GM21390 (cell line): ENCODE data around the gene EEFSEC.

ENCODE experiments used
- ATAC-seq: cut with Tn5 transposase; IDR thresholded peaks from one replicate; pipeline ENCODE4 v1.9.1; 2021; ENCODE audit not compliant: unreplicated experiment

EEFSEC gene

DNA sequence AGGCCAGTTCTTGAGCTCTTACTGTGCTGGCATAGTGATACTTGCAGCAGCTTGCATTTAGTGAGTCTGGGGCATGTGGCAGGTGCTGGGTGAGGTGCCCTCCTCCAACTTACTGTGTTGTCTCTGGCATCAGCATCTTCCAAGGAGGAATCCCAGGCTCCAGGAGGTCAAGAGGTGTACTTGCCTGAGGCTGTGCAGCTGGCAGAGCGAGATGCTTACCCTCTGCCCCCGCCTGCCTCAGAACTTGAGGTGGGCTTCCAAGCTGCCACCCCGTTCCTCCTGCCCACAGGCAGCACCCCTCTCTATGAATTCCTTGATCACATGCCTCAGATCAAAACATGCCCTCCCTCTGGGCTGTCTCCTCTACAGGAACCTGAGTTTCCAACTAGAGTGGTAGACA is 86.0 kb downstream of the EEFSEC start:
- ATAC-seq = no peak

DNA sequence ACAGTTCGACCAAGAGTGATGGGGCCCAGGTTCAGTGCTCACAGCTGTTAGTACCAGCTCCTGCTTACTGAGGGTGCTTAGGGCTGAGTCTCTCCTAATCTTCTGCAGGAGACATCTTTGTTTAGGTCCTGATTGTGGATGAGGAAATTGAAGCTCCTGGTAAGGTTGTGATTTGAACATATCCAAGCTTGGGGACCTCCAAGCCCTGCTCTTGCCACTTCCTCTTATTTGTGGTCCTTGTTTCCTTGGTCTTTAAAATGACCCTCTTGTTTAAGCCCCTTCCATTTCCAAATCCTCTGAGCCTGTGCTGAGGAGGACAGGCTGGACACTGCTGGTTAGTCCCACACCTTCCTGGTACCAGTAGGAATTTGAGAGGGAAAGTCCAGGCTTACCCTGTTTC is 87.0 kb downstream of the EEFSEC start:
- no peak for ATAC-seq

DNA sequence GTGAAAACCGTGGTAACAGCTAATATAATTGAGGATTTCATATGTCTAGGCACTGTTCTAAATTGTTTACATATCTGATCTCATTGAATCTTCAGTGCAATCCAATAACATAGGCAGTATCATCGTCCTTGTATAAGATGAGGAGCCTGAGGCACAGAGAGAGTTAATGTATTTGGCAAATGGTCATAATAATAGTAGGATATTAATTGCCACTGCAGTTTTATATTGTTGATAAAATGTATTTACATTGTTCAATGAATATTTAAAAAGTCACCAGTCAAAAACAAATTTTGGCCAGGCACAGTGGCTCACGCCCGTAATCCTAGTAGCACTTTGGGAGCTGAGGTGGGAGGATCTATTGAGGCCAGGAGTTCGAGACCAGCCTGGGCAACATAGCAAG is 88.5 kb downstream of the EEFSEC start:
- ATAC-seq = no peak

DNA sequence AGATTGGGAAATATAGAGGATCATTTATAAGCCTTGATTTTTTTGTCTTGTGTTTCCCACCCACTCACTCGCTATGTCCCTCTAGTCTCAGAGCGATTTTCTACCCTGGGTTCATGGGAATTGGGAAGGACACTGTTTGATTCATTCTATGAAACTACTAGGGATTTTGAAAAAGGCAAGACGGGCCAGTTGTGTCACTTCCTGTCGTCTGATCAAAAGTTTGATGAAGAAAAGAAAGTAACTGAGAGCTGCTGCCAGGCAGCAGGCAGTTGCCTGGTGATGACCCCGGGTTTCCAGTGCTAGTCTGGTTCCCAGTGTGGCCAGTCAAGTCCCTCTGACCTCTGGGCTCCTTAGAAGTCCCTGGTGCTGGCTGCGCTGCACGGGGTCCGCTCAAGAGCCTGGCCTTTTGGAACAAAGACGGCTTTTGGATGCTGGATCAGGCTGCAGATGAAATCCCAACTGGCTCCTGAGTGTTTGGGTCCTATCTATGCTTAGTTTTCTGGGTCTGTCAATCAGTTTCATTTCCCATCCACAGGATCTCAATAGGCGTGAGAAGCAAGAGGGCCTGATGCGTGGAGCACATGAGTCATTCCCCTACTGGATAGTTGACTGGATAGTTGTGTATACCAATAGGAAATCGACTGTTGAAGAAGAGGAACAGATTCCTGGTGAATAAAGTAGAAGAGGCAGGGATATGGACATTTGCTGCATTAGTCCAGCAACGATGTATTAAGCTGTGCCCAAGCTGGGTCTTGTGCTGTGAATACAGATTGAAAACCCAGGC is 89.7 kb downstream of the EEFSEC start:
- ATAC-seq = no peak

DNA sequence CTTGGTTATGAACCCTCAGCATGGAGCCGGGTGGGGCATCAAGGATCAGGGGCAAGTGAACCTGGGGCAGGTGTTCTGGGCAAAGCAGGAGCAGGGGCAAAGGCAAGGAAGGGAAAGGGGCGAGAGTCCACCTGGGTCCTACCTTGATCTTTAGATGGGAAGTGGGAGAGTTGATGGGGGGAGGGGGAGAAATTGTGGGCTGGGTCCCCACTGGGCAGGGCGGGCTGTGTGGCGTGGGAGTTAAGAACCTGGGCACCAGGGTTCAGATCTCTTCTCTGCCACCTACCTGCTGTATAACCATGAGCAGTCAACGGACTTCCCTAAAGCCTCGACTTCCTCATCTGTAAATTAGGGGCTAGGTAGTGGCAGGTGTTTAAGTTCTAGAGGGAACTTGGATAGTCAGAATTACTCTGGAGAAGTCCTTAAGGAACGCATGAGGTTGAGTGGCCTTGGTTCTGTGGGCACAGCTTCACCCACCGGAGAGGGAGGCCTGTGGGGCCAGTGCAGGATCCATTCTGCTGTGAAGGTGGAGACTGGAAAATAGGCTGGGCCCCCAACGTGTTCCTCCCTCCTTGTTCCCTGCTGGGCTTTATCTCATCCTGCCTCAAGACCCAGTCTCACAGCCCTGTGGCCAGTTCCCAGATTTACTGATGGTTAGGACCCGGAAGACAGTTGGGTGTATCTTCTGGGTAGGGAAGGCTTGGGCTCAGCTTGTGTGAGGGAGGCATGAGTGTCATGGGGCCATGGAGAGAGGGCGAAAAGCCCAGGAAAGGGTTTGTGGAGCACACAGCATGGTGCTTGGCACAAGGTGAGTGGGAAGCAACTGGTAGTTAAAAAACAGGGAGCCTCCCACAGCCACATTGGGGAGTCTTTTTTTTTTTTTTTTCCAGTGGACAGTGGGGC is 90.6 kb downstream of the EEFSEC start:
- no peak for ATAC-seq

- no peak for ATAC-seq
Measured at GRCh38 chr3:128245460-128245859, 92.2 kb downstream of the EEFSEC start.

GRCh38 chr3:128247666-128248409 is 94.6 kb downstream of the EEFSEC start:
- ATAC-seq = no peak

DNA sequence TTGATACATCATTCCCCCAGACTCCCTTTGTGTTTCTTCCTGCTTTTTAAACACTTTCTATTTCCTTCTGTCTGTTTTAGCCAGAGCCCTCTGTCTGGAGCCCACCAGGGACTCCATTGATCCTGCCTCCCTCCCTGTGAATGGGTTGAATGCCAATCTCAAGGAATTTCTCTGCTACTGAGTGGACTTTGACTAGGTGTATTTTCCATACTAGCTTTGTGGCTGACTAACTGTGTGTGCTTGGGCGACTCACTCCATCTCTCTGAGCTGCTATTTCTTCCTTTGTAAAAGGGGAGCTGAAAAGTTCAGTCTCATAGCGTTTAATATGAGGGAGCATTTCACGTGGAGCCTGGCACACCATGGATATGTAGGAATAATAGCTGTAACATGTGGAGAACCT is 98.8 kb downstream of the EEFSEC start:
- no peak for ATAC-seq

DNA sequence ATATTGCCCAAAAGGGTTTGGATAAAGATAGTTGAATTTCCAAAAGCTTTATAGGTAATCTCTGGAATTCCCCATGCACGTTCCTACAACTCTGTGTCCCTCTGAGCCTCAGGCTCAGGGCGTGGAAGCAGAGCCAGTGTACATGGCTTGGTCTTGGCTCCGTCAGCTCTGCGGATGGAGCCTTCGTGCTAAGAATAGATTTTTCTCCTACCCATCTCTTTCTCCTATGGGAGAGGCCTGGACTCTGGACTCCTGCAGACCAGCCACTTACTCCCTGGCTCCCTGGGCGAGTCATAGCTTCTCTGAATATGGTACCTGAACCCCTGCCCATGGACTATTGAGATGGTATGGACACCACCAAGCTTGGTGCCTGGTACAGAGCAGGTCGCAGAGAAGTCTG is 99.9 kb downstream of the EEFSEC start:
- ATAC-seq = no peak

- no peak for ATAC-seq
Measured at GRCh38 chr3:128254066-128254590, 100.8 kb downstream of the EEFSEC start.

DNA sequence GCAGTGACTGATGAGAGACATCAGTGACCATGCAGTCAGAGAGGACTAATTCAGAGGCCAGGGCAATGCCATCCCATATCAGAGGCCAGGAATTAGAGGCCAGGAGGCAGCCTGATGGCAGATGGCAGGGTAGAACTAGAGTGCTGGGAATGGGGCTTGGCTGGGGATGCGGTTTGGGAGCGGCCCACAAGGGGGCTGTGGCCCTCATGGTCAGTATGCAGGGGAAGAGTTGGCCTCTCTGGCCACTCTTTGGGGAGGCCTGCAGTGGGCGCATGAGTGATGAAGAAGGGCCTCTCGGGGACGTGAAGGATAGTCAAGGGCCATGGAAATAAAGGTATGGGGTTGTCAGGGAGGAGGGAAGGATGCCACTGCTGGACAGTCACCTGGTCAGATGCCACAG is 101.7 kb downstream of the EEFSEC start:
- no peak for ATAC-seq

GRCh38 chr3:128256131-128256530 is 102.8 kb downstream of the EEFSEC start:
- ATAC-seq = no peak

GRCh38 chr3:128257632-128258031 is 104.4 kb downstream of the EEFSEC start:
- ATAC-seq = no peak

DNA sequence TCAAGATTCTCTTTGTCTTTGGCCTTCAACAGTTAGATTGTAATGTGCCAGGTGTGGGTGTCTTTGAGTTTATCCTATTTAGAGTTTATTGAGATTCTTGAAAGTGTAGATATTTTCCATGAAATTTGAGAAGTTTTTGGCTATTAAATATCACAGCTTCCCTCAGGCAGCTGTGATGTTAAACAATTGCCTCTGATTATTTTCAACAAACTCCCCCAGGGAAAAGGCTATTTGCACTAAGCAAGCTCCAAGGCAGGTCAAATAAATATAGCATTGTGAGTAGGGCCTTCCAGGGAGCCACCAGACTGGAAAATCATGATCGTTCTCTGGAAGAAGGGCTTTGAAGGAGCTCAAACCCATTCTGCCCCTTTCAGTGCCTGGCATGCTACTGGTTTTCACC is 107.0 kb downstream of the EEFSEC start:
- ATAC-seq = no peak

DNA sequence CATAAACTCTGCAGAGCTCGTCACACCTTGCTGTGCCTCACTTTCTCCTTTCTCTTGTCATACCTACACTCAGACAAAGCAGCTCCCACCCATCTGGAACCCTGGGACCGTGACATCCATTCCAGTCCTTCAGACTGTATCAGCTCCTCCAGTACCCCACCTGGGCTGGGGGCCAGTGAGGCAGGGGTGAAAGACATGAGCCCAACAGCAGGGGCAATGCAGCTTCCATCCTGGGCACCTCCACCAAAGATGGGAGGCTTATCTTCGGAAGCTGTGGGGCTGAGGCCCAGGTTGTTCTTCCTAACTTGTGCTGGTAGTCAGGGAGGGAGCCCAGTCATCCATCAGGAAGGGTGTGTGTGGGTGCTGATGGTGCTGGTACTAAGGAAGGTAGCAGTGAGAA is 109.2 kb downstream of the EEFSEC start:
- no peak for ATAC-seq

DNA sequence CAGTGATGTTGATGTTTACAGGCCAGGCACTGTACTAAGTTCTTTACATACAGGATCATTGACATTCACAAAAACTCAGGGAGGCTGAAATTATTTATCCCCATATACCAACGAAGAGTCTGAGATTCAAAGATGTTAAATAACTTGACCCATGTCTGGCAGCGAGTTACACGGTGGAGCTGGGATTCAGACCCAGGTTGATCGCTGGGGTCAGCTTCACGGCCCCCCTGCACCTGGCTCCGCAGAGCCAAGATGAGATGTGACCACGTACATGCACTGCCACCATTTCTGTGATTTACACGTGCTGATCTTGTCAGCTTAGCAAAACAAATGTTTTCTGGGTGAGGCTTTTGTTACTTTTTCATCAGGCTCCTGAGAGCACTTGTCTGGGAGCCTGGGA is 109.8 kb downstream of the EEFSEC start:
- ATAC-seq = no peak

DNA sequence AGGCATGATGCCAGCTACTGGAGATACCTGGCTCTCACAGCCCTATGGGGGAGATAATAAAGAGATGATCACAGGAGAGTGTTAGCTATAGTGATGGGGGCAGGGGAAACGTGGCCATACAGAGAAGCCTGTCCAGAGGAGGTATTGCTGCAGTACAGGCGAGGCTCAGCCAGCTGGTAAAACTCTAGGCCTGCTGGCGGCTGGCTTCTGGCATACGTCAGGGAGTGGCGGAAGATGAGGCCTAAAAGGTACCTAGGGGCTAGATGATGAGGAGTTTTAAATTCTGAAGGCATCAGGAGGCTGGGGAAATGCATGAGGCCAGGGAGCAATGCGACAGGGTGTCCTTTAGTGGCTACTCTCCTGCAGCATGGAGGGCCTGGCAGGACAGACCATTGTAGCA is 110.7 kb downstream of the EEFSEC start:
- no peak for ATAC-seq

DNA sequence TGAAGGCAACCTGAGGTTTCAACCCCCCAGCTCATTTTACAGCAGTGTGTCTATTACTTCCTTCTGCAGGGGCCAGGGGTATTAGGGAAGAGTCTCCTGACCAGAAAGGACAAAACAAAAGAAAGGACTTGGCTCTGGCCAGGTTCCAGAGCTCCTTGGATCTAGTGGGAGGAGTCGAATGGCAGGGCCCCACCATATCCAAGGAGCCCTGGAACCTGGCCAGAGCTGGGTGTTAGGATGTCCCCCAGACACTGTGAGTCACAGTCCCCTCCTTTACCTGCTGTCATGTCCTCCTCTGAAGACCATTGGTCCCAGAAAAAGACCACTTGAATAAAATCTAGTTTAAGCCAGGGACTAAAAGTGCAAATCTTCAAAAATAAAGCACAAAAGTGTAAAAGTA is 113.2 kb downstream of the EEFSEC start:
- ATAC-seq = no peak

- ATAC-seq = no peak
Measured at GRCh38 chr3:128267541-128267940, 114.3 kb downstream of the EEFSEC start.

DNA sequence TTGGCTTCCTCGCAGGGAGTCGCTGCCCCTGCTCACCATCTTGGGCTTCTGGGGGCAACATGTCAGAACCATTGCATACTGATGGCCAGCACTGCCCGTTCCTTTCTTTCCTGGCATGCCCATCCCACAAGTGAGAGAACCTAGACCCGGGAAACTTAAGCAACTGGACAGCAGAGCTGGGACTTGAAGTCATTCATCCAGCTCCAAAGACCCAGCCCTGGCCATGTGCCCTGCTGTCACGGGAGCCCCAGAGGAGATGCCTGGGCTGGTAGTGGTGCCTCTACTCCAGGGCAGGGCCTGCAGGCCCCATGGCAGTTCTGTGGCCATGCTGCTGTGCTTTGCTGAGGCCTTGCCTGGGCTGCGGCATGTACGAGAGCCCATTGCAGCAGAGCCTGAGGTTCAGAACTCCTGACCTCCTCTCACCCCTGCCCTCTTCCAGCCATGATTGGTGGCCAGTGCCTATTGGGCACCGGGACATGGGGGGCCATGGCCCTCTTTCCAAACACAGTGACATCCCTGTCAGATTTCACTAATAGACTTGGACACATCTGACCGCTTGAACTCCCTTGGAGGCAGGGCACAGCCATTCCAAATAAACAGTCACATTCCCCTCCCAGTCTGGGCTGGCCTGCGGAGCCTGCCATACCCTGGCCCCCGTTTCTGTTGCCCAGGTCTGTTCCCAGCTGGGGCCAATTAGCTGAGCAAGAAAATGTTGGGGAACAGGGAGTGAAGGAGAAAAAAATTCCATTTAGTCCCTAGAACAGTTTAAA is 115.9 kb downstream of the EEFSEC start:
- no peak for ATAC-seq

- no peak for ATAC-seq
Measured at GRCh38 chr3:128269796-128270195, 116.5 kb downstream of the EEFSEC start.
